ENCODE measurements around the gene SHISA4. TPM values are rescaled to one million over a fixed set of nuclear protein-coding genes. Genes with fewer than 3 reads are reported as not detected.

SHISA4 gene
- total and polyA plus RNA-seq, 5 donors from 2014 or later = 0.22 to 0.44 (median 0.44) TPM; not detected in 2

DNA sequence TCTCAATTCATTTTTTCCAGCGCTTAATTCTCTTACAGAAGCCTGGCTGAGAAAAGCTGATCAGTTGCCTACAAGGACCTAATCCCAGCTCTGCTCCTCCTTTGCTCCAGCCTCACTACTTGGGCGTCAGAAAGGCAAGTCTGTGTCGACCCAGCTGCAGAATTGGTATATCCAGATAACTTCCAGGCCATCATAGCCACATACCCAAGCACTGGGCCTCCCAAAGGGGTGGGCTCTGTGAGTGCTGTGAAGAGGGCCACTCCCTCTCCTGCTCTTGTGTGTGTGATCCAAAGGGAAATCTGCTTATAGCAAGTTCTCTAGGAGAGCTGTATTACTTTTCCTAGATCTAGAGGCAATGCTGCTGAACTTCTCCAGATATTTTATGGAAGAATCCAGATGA lies 39.6 kb downstream of the SHISA4 start:
- ATAC-seq (ENCODE audit: low read depth in 2 of 2) (no peak), DNase-seq (no peak)
- Mint-ChIP-seq H3K4me1 (no peaks in the 10 kb centered on the region), H3K9me3 (no peaks in the 10 kb centered on the region), H3K36me3 (no peaks in the 10 kb centered on the region), H3K27ac (no peak overlapping the region), H3K4me3 (no peak overlapping the region), H3K27me3 (peaks cover 8% of the 10 kb centered on the region)
- Histone ChIP-seq H3K4me3 (ENCODE audit: low read depth, low read length) (no peak overlapping the region), H3K27me3 (ENCODE audit: control insufficient read depth, insufficient read depth, low read length) (peaks cover 3% of the 10 kb centered on the region), H3K9me3 (ENCODE audit: control insufficient read depth in 2 of 2, low read length in 2 of 2) (no peaks in the 10 kb centered on the region), H3K4me1 (ENCODE audit: control insufficient read depth, insufficient read depth, low read length, poor library complexity, severe bottlenecking) (no peaks in the 10 kb centered on the region), H3K36me3 (ENCODE audit: control insufficient read depth, insufficient read depth, low read length) (no peaks in the 10 kb centered on the region), H3K27ac (ENCODE audit: insufficient read depth, low read length, poor library complexity, severe bottlenecking) (no peak overlapping the region)

DNA sequence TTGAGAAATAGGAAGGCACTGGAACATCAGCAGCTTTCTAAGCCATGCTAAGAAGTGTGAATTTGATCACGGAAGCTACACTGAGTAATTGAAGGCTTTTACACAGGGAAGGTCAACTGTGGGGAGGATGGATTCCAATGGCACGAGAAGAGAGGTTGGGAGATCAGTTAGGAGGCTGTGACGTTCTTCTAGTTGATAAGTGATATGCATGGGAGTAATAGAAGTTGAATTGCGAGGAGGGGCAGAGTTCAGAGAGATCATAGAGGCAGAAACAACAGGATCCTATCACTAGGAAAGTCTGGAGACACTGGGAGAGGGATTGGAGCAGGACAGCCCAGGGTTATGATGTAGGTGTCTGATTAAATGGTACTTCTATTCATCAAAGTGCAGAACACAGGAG lies 41.4 kb downstream of the SHISA4 start:
- ATAC-seq (ENCODE audit: low read depth in 2 of 2) = no peak
- Mint-ChIP-seq H3K27ac (no peak overlapping the region), H3K36me3 (no peaks in the 10 kb centered on the region), H3K4me1 (no peaks in the 10 kb centered on the region), H3K9me3 (no peaks in the 10 kb centered on the region), H3K27me3 (peaks cover 21% of the 10 kb centered on the region), H3K4me3 (no peak overlapping the region)
- Histone ChIP-seq H3K27me3 (ENCODE audit: control insufficient read depth, insufficient read depth, low read length) (peaks cover 3% of the 10 kb centered on the region), H3K27ac (ENCODE audit: insufficient read depth, low read length, poor library complexity, severe bottlenecking) (no peak overlapping the region), H3K4me3 (ENCODE audit: low read depth, low read length) (no peak overlapping the region), H3K9me3 (ENCODE audit: control insufficient read depth in 2 of 2, low read length in 2 of 2) (no peaks in the 10 kb centered on the region), H3K36me3 (ENCODE audit: control insufficient read depth, insufficient read depth, low read length) (no peaks in the 10 kb centered on the region), H3K4me1 (ENCODE audit: control insufficient read depth, insufficient read depth, low read length, poor library complexity, severe bottlenecking) (no peaks in the 10 kb centered on the region)
- DNase-seq = no peak

DNA sequence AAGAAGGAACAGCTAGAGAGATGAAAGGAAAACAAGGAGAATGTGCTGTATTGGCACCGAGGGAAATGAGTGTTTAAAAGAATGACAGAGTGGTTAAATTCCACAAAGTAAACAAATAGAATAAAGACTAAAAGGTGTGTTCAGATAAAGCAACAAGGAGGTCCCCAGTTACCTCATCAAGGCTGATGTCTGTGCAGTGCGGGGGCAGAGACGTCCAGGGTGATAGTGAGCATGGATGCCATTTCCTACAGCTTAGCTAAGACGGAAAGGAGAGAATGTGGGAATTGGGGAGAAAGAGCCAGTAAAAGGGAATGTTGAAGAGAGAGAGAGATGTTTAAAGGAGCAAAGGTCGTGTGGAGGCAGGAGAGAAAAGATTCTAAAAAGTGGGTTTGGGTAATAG lies 42.1 kb downstream of the SHISA4 start:
- Mint-ChIP-seq H3K36me3 (no peaks in the 10 kb centered on the region), H3K9me3 (no peaks in the 10 kb centered on the region), H3K27me3 (peaks cover 21% of the 10 kb centered on the region), H3K4me3 (no peak overlapping the region), H3K27ac (no peak overlapping the region), H3K4me1 (no peaks in the 10 kb centered on the region)
- Histone ChIP-seq H3K4me3 (ENCODE audit: low read depth, low read length) (no peak overlapping the region), H3K27me3 (ENCODE audit: control insufficient read depth, insufficient read depth, low read length) (peaks cover 3% of the 10 kb centered on the region), H3K9me3 (ENCODE audit: control insufficient read depth in 2 of 2, low read length in 2 of 2) (no peaks in the 10 kb centered on the region), H3K4me1 (ENCODE audit: control insufficient read depth, insufficient read depth, low read length, poor library complexity, severe bottlenecking) (no peaks in the 10 kb centered on the region), H3K27ac (ENCODE audit: insufficient read depth, low read length, poor library complexity, severe bottlenecking) (no peak overlapping the region), H3K36me3 (ENCODE audit: control insufficient read depth, insufficient read depth, low read length) (no peaks in the 10 kb centered on the region)
- DNase-seq (no peak), ATAC-seq (ENCODE audit: low read depth in 2 of 2) (no peak)

DNA sequence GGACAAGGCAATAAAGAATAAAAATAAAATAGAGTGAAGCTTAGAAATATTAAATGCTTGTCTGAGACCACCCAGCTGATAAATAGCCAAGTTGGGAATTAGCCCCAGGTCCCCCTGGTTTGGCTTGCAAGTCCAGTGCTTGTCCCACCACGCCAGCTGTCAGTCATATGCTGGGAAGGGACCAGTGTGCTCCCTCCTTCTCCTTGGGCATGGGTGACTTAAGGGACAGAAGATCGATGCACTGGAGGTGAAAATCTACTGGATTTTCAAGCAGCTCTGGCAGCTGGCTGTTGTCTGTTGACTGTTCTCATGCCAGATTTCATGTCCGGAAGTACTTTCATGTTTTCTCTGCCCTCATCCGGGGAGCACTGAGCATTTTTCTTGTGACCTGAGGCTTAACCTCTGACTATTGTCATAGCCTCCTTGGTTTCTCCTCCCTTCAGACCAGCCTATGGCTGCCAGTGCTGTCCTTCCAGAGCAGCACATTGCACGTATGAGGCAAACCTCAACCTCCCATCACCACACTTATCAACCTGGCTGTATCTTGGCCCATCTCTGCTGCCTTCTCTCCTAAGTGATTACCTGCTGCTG lies 45.2 kb downstream of the SHISA4 start:
- H3K9me3 Mint-ChIP-seq = no peaks in the 10 kb centered on the region
- H3K9me3 ChIP-seq (ENCODE audit: control insufficient read depth in 2 of 2, low read length in 2 of 2) = no peaks in the 10 kb centered on the region
- no peak overlapping the region for H3K27ac Mint-ChIP-seq
- no peaks in the 10 kb centered on the region for H3K36me3 ChIP-seq (ENCODE audit: control insufficient read depth, insufficient read depth, low read length)
- no peaks in the 10 kb centered on the region for H3K36me3 Mint-ChIP-seq
- H3K4me3 ChIP-seq (ENCODE audit: low read depth, low read length) = no peak overlapping the region
- H3K4me3 Mint-ChIP-seq = no peak overlapping the region
- H3K4me1 Mint-ChIP-seq = no peaks in the 10 kb centered on the region
- no peak for DNase-seq
- H3K27me3 ChIP-seq (ENCODE audit: control insufficient read depth, insufficient read depth, low read length) = peaks cover 3% of the 10 kb centered on the region
- peaks cover 35% of the 10 kb centered on the region for H3K27me3 Mint-ChIP-seq
- no peak for ATAC-seq (ENCODE audit: low read depth in 2 of 2)
- H3K27ac ChIP-seq (ENCODE audit: insufficient read depth, low read length, poor library complexity, severe bottlenecking) = no peak overlapping the region
- H3K4me1 ChIP-seq (ENCODE audit: control insufficient read depth, insufficient read depth, low read length, poor library complexity, severe bottlenecking) = no peaks in the 10 kb centered on the region

DNA sequence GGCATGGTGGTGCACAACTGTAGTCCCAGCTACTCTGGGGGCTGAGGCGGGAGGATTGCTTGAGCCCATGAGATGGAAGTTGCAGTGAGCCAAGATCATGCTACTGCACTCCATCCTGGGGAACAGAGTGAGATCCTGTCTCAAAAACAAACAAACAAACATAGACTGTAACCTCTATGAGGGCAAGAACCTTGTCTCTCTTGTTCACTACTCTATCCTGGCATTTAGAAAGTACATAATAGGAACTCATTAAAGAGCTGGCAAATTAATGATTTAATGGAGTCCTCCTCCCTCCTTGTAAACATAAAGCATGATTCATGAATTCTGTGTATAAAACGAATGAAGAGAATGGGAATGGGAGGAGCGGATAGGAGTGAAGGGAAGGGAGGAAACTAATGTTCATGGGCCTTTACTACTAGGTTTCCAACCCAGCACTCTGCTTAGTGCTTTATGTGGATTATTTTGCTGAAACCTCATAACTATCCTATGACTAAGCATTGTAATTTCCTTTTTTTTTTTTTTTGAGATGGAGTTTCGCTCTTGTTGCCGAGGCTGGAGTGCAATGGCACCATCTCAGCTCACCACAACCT lies 49.0 kb downstream of the SHISA4 start:
- ATAC-seq (ENCODE audit: low read depth in 2 of 2) (no peak), DNase-seq (no peak)
- H3K4me3 ChIP-seq (ENCODE audit: low read depth, low read length) = no peak overlapping the region
- H3K36me3 ChIP-seq (ENCODE audit: control insufficient read depth, insufficient read depth, low read length) = no peaks in the 10 kb centered on the region
- Mint-ChIP-seq H3K9me3 (no peaks in the 10 kb centered on the region), H3K27ac (no peak overlapping the region), H3K36me3 (no peaks in the 10 kb centered on the region), H3K4me1 (no peaks in the 10 kb centered on the region), H3K27me3 (peaks cover 42% of the 10 kb centered on the region), H3K4me3 (no peak overlapping the region)
- no peaks in the 10 kb centered on the region for H3K4me1 ChIP-seq (ENCODE audit: control insufficient read depth, insufficient read depth, low read length, poor library complexity, severe bottlenecking)
- no peak overlapping the region for H3K27ac ChIP-seq (ENCODE audit: insufficient read depth, low read length, poor library complexity, severe bottlenecking)
- H3K9me3 ChIP-seq (ENCODE audit: control insufficient read depth in 2 of 2, low read length in 2 of 2) = no peaks in the 10 kb centered on the region
- no peaks in the 10 kb centered on the region for H3K27me3 ChIP-seq (ENCODE audit: control insufficient read depth, insufficient read depth, low read length)

DNA sequence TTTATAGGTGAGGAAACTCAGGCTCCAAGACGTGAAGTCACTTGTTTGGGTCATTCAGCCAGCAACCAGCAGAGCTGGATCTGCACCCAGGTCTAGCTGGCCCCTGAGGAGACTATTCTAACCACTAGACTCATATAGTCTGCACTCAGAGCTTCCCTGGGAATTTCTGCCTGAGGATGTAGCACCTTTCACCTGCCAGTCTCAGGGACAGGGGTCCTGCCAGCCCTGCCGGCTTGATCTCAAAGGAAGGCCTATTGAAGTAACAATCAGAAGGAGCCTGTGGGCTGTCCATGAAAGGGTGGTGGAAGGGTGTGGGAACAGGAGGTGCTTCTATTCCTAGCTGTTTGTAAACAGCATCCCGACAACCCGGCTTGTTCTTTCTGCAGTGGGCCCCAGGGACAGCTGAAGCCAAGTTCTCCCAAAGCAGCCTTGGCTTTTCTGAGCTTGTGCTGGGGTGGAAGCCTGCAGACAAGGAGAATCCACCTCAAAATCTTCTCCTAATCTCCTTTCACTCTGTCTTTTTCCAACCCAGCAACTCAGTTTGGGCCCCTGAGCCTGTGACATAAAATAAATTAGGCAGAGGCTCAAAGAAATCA lies 49.8 kb downstream of the SHISA4 start:
- no peaks in the 10 kb centered on the region for H3K9me3 Mint-ChIP-seq
- H3K36me3 ChIP-seq (ENCODE audit: control insufficient read depth, insufficient read depth, low read length) = no peaks in the 10 kb centered on the region
- H3K4me1 ChIP-seq (ENCODE audit: control insufficient read depth, insufficient read depth, low read length, poor library complexity, severe bottlenecking) = no peaks in the 10 kb centered on the region
- H3K9me3 ChIP-seq (ENCODE audit: control insufficient read depth in 2 of 2, low read length in 2 of 2) = no peaks in the 10 kb centered on the region
- H3K36me3 Mint-ChIP-seq = no peaks in the 10 kb centered on the region
- no peak overlapping the region for H3K27ac ChIP-seq (ENCODE audit: insufficient read depth, low read length, poor library complexity, severe bottlenecking)
- H3K27ac Mint-ChIP-seq = no peak overlapping the region
- DNase-seq = no peak
- no peak overlapping the region for H3K4me3 ChIP-seq (ENCODE audit: low read depth, low read length)
- H3K27me3 ChIP-seq (ENCODE audit: control insufficient read depth, insufficient read depth, low read length) = peaks cover 3% of the 10 kb centered on the region
- H3K27me3 Mint-ChIP-seq = peaks cover 50% of the 10 kb centered on the region
- no peak overlapping the region for H3K4me3 Mint-ChIP-seq
- H3K4me1 Mint-ChIP-seq = no peaks in the 10 kb centered on the region
- ATAC-seq (ENCODE audit: low read depth in 2 of 2) = no peak

DNA sequence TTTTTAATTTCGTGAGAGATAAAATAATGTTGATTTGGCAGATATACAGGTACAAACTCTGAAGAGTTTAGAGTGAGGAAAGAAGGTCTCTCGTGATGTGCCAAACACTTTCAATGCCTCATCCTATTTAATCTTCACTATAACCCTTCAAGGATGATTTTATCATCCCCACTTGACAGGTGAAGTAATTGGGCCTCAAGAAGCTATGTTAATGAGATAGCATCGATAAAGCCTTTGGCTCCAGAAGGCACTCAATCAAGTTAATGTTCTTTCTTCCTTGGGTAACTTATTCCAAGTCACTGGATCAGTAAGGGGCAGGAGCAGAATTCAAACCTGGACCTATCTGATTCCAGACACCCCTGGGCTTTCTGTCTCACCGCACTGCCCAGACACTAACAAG lies 50.5 kb downstream of the SHISA4 start:
- no peak overlapping the region for H3K27ac Mint-ChIP-seq
- H3K4me1 Mint-ChIP-seq = no peaks in the 10 kb centered on the region
- no peaks in the 10 kb centered on the region for H3K36me3 ChIP-seq (ENCODE audit: control insufficient read depth, insufficient read depth, low read length)
- no peak overlapping the region for H3K4me3 ChIP-seq (ENCODE audit: low read depth, low read length)
- ATAC-seq (ENCODE audit: low read depth in 2 of 2) (no peak), DNase-seq (no peak)
- H3K4me3 Mint-ChIP-seq = no peak overlapping the region
- peaks cover 53% of the 10 kb centered on the region for H3K27me3 Mint-ChIP-seq
- H3K4me1 ChIP-seq (ENCODE audit: control insufficient read depth, insufficient read depth, low read length, poor library complexity, severe bottlenecking) = no peaks in the 10 kb centered on the region
- peaks cover 9% of the 10 kb centered on the region for H3K27me3 ChIP-seq (ENCODE audit: control insufficient read depth, insufficient read depth, low read length)
- H3K9me3 Mint-ChIP-seq = no peaks in the 10 kb centered on the region
- H3K27ac ChIP-seq (ENCODE audit: insufficient read depth, low read length, poor library complexity, severe bottlenecking) = no peak overlapping the region
- no peaks in the 10 kb centered on the region for H3K9me3 ChIP-seq (ENCODE audit: control insufficient read depth in 2 of 2, low read length in 2 of 2)
- H3K36me3 Mint-ChIP-seq = no peaks in the 10 kb centered on the region

DNA sequence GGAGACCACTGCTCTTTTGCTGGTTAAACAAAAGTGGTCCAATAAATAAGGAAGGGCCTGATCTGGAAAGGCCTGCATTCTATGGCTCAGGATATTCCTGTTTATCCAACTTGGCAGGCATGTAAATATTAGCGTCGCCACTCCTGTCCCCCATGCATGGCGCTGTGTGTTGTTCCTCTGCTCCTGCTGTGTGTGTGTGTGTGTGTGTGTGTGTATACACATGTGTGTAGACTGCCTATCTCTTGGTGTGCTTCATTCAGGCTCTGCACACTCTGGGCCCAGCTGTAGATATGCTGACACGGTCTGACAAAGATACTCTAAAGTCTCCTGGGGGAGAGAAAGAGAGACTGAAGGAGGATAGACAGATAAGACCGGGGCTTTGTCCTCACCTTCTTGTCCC lies 50.9 kb downstream of the SHISA4 start:
- ATAC-seq (ENCODE audit: low read depth in 2 of 2) = no peak
- DNase-seq = no peak
- Mint-ChIP-seq H3K27ac (no peak overlapping the region), H3K36me3 (no peaks in the 10 kb centered on the region), H3K27me3 (peaks cover 53% of the 10 kb centered on the region), H3K4me1 (no peaks in the 10 kb centered on the region), H3K9me3 (no peaks in the 10 kb centered on the region), H3K4me3 (no peak overlapping the region)
- Histone ChIP-seq H3K4me1 (ENCODE audit: control insufficient read depth, insufficient read depth, low read length, poor library complexity, severe bottlenecking) (no peaks in the 10 kb centered on the region), H3K27me3 (ENCODE audit: control insufficient read depth, insufficient read depth, low read length) (peaks cover 9% of the 10 kb centered on the region), H3K36me3 (ENCODE audit: control insufficient read depth, insufficient read depth, low read length) (no peaks in the 10 kb centered on the region), H3K27ac (ENCODE audit: insufficient read depth, low read length, poor library complexity, severe bottlenecking) (no peak overlapping the region), H3K9me3 (ENCODE audit: control insufficient read depth in 2 of 2, low read length in 2 of 2) (no peaks in the 10 kb centered on the region), H3K4me3 (ENCODE audit: low read depth, low read length) (no peak overlapping the region)
